ENCODE measurements around the gene C2CD2L.
A peak's percentile ranks its signal among the peaks of the same experiment; 100 is the strongest.

- TF ChIP-seq, protein P1, sequence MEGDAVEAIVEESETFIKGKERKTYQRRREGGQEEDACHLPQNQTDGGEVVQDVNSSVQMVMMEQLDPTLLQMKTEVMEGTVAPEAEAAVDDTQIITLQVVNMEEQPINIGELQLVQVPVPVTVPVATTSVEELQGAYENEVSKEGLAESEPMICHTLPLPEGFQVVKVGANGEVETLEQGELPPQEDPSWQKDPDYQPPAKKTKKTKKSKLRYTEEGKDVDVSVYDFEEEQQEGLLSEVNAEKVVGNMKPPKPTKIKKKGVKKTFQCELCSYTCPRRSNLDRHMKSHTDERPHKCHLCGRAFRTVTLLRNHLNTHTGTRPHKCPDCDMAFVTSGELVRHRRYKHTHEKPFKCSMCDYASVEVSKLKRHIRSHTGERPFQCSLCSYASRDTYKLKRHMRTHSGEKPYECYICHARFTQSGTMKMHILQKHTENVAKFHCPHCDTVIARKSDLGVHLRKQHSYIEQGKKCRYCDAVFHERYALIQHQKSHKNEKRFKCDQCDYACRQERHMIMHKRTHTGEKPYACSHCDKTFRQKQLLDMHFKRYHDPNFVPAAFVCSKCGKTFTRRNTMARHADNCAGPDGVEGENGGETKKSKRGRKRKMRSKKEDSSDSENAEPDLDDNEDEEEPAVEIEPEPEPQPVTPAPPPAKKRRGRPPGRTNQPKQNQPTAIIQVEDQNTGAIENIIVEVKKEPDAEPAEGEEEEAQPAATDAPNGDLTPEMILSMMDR (IDR thresholded peaks at IDR 0.05), result peak in 2 of 6 experiments; percentile 1 to 5
- TF ChIP-seq POLR2A (IDR thresholded peaks at IDR 0.05), result peak; percentile 13 to 52
These were observed 5.3 kb upstream of the C2CD2L start, which contains the start of gene DPAGT1 for GRCh38 chr11:119101759-119102423.
